Prostate gland (tissue), 2 donors: ENCODE measurements around the gene MAMLD1. TPM values are rescaled to one million over a fixed set of nuclear protein-coding genes. Genes with fewer than 3 reads are reported as not detected.

ENCODE experiments used
- DNase-seq: peaks from one replicate; pipeline ENCODE4 v3.0.0-alpha.2; 2019; ENCODE audit warnings: low spot score
- H3K27ac ChIP-seq, 2 donors: fragments of 200-600 bp; sonication (generic); 2 replicates each; pipeline ENCODE4 v1.5.1; 2017 to 2019
- H3K27me3 ChIP-seq: fragments of 200-600 bp; sonication (generic); replicated peaks from 2 replicates; pipeline ENCODE4 v1.5.1; 2019; ENCODE audit not compliant: insufficient read depth
- H3K36me3 ChIP-seq, 2 donors: fragments of 200-600 bp; sonication (generic); 1 replicate in 1 of 2; 2 replicates in 1 of 2; pipeline versions ENCODE4 v1.5.1 to v1.8.1; 2017 to 2019
- H3K4me1 ChIP-seq: fragments of 200-600 bp; sonication (generic); replicated peaks from 2 replicates; pipeline ENCODE4 v1.5.1; 2019
- H3K4me3 ChIP-seq, 2 donors: fragments of 200-600 bp; sonication (generic); 2 replicates each; pipeline ENCODE4 v1.5.1; 2017 to 2019
- H3K9me3 ChIP-seq: fragments of 200-600 bp; sonication (generic); 2 replicates; pipeline ENCODE4 v1.5.1; 2017
- CTCF ChIP-seq, 4 experiments: fragments of 200-600 bp in 2 of 4; fragments of 450-650 bp in 2 of 4; sonication (generic) in 2 of 4; IDR thresholded peaks; 1 replicate in 3 of 4; 2 replicates in 1 of 4; pipeline ENCODE4 v1.5.1; 2016 to 2019; ENCODE audit warnings: antibody characterized with exemption in 4 of 4, mild to moderate bottlenecking in 2 of 4, moderate library complexity in 2 of 4
- POLR2A ChIP-seq: fragments of 450-650 bp; IDR thresholded peaks from one replicate; pipeline ENCODE4 v1.6.1; 2016; ENCODE audit warnings: antibody characterized with exemption, mild to moderate bottlenecking
- POLR2AphosphoS5 ChIP-seq: sonication (generic); formaldehyde crosslinking; IDR thresholded peaks from one replicate; pipeline ENCODE4 v1.6.1; 2017; ENCODE audit warnings: antibody characterized with exemption
- WGBS: methylation state at CpG from one replicate; pipeline ENCODE4 v1.1.5; 2018; 5-methylcytosine and 5-hydroxymethylcytosine counted together
- intact Hi-C: fragments of 100-400 bp; cut with DNase I; formaldehyde crosslinking; loops from one replicate; pipeline ENCODE4 v1.14.2; 2022
- total RNA-seq, 2 donors: library from RNA; depleted of rRNA; stranded (reverse); fragments of >200 nt; gene quantifications; one replicate each; pipeline ENCODE4 v1.1.0, GENCODE V29; 2016

MAMLD1 gene
- total RNA-seq, 2 donors from 2014 or later: 2.2 to 51.7 TPM

GRCh38 chrX:150517303-150517910 lies 154.3 kb downstream of the MAMLD1 start:
- no peaks in the 10 kb centered on the region for H3K4me1 ChIP-seq
- no peak for DNase-seq
- intact Hi-C loops: no loop called here
- H3K4me3 ChIP-seq: no peak overlapping the region
- 79% methylated on average over 4 of the region's 4 CpGs for WGBS
- no peaks in the 10 kb centered on the region for H3K27me3 ChIP-seq
- no peaks in the 10 kb centered on the region for H3K9me3 ChIP-seq
- no peak overlapping the region for H3K27ac ChIP-seq
- no peak for TF ChIP-seq CTCF (IDR thresholded peaks at IDR 0.05)
- no peak for TF ChIP-seq POLR2AphosphoS5
- TF ChIP-seq POLR2A: no peak
- H3K36me3 ChIP-seq: no peaks in the 10 kb centered on the region

- Histone ChIP-seq H3K4me1 (no peaks in the 10 kb centered on the region), H3K27ac (no peak overlapping the region), H3K4me3 (no peak overlapping the region), H3K9me3 (no peaks in the 10 kb centered on the region), H3K27me3 (no peaks in the 10 kb centered on the region), H3K36me3 (no peaks in the 10 kb centered on the region)
- TF ChIP-seq POLR2AphosphoS5 (no peak), POLR2A (no peak)
- no peak for DNase-seq
- intact Hi-C loops: no loop called here
- 86% methylated on average over 2 of the region's 2 CpGs for WGBS
Observed at GRCh38 chrX:150522494-150522893, 159.4 kb downstream of the MAMLD1 start.

- no peaks in the 10 kb centered on the region for H3K4me1 ChIP-seq
- intact Hi-C loops: no loop called here
Observed at GRCh38 chrX:150525061-150525919, 162.2 kb downstream of the MAMLD1 start.

GRCh38 chrX:150526692-150527091 lies 163.6 kb downstream of the MAMLD1 start:
- intact Hi-C loops: no loop called here
- Histone ChIP-seq H3K36me3 (no peaks in the 10 kb centered on the region), H3K4me3 (no peak overlapping the region), H3K4me1 (no peaks in the 10 kb centered on the region), H3K27me3 (no peaks in the 10 kb centered on the region), H3K27ac (no peak overlapping the region), H3K9me3 (no peaks in the 10 kb centered on the region)
- TF ChIP-seq POLR2A (no peak), CTCF (IDR thresholded peaks at IDR 0.05) (no peak), POLR2AphosphoS5 (no peak)
- DNase-seq: no peak
- WGBS: 95% methylated on average over 7 of the region's 7 CpGs

More at GRCh38 chrX:150525061-150525919, 162.2 kb downstream of the MAMLD1 start:
- TF ChIP-seq POLR2A (no peak), CTCF (IDR thresholded peaks at IDR 0.05) (no peak), POLR2AphosphoS5 (no peak)
- no peak overlapping the region for H3K4me3 ChIP-seq
- no peak overlapping the region for H3K27ac ChIP-seq
- WGBS: 83% methylated on average over 8 of the region's 10 CpGs
- no peaks in the 10 kb centered on the region for H3K36me3 ChIP-seq
- H3K27me3 ChIP-seq: no peaks in the 10 kb centered on the region
- H3K9me3 ChIP-seq: no peaks in the 10 kb centered on the region
- no peak for DNase-seq

- DNase-seq: no peak
- Histone ChIP-seq H3K27me3 (no peaks in the 10 kb centered on the region), H3K36me3 (no peaks in the 10 kb centered on the region), H3K27ac (no peak overlapping the region), H3K9me3 (no peaks in the 10 kb centered on the region), H3K4me3 (no peak overlapping the region), H3K4me1 (no peaks in the 10 kb centered on the region)
- intact Hi-C loops: no loop called here
- 91% methylated on average over 3 of the region's 3 CpGs for WGBS
- TF ChIP-seq POLR2A: no peak
- no peak for TF ChIP-seq CTCF (IDR thresholded peaks at IDR 0.05)
- TF ChIP-seq POLR2AphosphoS5: no peak
Observed at GRCh38 chrX:150527108-150527507, 164.0 kb downstream of the MAMLD1 start.
